Brain microvascular endothelial cell (primary cell): ENCODE data around the gene ALKBH5.

Experiments used
- DNase-seq: peaks from one replicate; pipeline ENCODE4 v3.0.0-alpha.2; 2020
- H3K27ac ChIP-seq: fragments of 250-450 bp; sonication (Bioruptor Pico); 2 replicates; pipeline ENCODE4 v1.5.1; 2020; ENCODE audit warnings: mild to moderate bottlenecking, moderate library complexity
- H3K27me3 ChIP-seq: fragments of 250-450 bp; sonication (Bioruptor Pico); replicated peaks from 2 replicates; pipeline ENCODE4 v1.5.1; 2020; ENCODE audit warnings: mild to moderate bottlenecking
- H3K36me3 ChIP-seq: fragments of 250-450 bp; sonication (Bioruptor Pico); replicated peaks from 2 replicates; pipeline ENCODE4 v1.5.1; 2020; ENCODE audit warnings: mild to moderate bottlenecking
- H3K4me3 ChIP-seq: 2 replicates; pipeline ENCODE4 v1.5.1; 2011; ENCODE audit warnings: low read depth, mild to moderate bottlenecking, control low read depth, low read length, moderate library complexity
- in situ Hi-C: cut with HindIII; loops from 2 replicates; pipeline ENCODE4 v1.10.0; 2017; ENCODE audit warnings: low sequenced_read_pairs, low pct_ligation_motif_present
- TF ChIP-seq, protein P1 (sequence below): IDR thresholded peaks from 2 replicates; pipeline ENCODE4 v1.5.1; 2011; ENCODE audit warnings: low read depth, mild to moderate bottlenecking, moderate library complexity, low read length, control low read depth, inconsistent platforms; ENCODE audit errors: missing control alignments

The ALKBH5 gene

DNA sequence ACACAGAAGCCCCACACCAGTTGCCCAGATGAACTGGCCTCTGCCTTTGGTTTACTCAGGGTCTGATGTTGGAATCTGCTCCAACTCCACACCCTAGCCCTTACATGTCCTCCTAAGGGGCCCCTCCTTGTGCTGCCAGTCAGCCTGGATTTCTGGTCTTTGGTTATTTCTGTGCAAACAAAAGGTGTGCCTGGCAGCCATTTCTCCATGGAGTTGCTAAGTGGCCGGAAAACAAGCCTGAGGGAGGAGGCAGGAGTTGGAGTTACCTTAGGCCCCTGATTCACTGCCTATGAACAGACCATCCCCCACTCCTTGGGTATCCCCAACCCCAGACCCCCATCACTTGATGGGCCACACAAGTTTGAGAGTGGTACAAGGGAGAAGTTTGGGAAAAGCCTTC, 4.4 kb upstream of the ALKBH5 start:
- DNase-seq = no peak
- TF ChIP-seq, protein P1, sequence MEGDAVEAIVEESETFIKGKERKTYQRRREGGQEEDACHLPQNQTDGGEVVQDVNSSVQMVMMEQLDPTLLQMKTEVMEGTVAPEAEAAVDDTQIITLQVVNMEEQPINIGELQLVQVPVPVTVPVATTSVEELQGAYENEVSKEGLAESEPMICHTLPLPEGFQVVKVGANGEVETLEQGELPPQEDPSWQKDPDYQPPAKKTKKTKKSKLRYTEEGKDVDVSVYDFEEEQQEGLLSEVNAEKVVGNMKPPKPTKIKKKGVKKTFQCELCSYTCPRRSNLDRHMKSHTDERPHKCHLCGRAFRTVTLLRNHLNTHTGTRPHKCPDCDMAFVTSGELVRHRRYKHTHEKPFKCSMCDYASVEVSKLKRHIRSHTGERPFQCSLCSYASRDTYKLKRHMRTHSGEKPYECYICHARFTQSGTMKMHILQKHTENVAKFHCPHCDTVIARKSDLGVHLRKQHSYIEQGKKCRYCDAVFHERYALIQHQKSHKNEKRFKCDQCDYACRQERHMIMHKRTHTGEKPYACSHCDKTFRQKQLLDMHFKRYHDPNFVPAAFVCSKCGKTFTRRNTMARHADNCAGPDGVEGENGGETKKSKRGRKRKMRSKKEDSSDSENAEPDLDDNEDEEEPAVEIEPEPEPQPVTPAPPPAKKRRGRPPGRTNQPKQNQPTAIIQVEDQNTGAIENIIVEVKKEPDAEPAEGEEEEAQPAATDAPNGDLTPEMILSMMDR = no peak
- Histone ChIP-seq H3K4me3 (no peak overlapping the region), H3K27ac (no peak overlapping the region), H3K27me3 (no peaks in the 10 kb centered on the region), H3K36me3 (no peaks in the 10 kb centered on the region)
- in situ Hi-C loops = no loop called here

DNA sequence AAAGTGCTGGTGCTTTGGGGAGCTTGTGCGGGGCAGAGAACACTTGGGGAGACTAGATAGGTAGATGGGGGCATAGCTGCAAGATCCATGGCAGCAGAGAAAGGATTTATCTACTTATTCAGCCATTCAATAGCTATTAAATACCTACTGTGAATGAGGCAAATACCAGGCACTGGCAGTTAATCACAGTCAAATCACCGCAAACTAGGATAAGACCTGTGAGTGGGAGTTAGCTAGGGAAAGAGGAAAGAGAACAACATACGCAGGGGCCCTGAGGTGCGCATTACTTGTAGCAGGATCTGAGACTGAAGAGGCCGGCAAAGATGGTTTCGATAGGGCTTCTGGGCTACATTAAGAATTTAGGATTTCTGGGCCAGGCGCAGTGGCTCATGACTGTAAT, 3.8 kb upstream of the ALKBH5 start:
- no peak overlapping the region for H3K4me3 ChIP-seq
- in situ Hi-C loops = no loop called here
- H3K27me3 ChIP-seq = no peaks in the 10 kb centered on the region
- no peak for DNase-seq
- H3K36me3 ChIP-seq = no peaks in the 10 kb centered on the region
- TF ChIP-seq, protein P1 = no peak
- no peak overlapping the region for H3K27ac ChIP-seq

DNA sequence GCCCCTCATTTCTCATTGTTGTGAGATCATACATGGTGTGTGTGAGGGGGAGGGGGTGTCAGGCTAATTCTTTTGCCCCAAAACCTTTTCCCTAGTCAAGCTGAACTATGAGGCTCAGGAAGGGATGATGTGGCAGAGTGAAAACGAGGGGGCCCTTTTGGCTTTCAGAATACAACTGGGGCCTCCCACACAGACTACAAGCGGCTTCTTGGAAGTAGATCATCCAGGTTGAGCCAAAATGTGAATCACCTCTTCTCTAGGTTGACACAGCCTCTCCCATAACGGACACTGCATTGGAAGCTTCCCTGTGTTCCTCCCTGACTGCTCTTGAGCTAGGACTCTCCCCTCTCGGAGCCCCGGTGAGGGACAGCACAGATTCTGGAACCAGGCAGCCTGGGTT, 2.3 kb upstream of the ALKBH5 start:
- Histone ChIP-seq H3K27me3 (no peaks in the 10 kb centered on the region), H3K4me3 (no peak overlapping the region), H3K27ac (no peak overlapping the region), H3K36me3 (no peaks in the 10 kb centered on the region)
- DNase-seq = no peak
- TF ChIP-seq, protein P1 = no peak
- in situ Hi-C loops = no loop called here

DNA sequence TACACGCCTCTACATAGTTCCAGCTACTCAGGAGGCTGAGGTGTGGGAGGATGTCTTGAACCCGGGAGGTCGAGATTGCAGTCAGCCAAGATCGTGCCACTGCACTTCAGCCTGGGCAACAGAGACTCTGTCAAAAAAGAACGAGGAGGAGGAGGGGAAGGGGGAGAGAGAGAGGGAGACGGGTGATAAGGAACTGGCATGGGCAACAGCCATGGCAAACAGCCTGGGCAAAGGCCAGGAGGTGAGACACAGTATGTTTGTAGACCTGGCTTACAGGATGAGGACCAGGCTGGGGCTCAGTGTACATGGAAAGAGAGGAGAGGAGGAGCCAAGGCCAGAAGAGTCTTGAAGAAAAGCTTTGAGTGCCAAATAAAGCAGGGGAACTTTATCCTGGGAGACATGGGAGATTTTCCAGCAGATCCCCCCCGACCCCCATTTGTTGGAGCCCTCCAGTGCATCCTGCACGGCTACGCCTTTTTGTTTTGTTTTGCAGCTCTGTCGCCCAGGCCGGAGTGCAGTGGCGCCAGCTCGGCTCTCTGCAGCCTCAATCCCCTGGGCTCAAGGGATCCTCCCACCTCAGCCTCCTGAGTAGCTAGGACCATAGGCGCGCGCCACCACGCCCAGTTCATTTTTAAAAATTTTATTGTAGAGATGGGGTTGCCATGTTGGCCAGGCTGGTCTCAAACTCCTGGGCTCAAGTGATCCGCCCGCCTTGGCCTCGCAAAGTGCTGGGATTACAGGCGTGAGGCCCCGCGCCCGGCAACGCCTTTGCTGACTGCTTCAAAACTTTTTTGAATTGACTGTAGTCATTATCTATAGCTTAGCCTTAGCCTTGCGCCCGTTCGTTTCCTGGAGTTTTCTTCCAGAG, 1.3 kb upstream of the ALKBH5 start:
- no peak for DNase-seq
- TF ChIP-seq, protein P1 = no peak
- no peaks in the 10 kb centered on the region for H3K36me3 ChIP-seq

DNA sequence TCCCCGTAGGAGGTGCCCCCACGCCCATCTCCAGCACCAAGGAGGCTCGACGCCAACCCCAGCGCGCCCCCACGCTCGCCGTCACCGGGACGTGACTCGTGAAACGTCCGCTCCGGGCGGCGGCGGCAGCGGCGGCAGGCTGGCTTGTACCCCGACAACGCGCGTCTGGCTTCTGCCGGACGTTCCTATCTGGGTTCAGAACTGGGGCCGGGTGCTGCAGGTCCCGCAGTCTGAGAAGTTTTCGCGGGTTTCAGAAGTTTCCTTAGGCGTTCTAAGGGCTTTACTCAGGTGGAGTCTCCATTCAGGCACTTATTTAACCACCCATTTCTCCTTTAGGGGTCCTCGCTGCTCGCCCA, 672 bp upstream of the ALKBH5 start:
- TF ChIP-seq, protein P1 = no peak
- in situ Hi-C loops = no loop called here
- no peaks in the 10 kb centered on the region for H3K36me3 ChIP-seq
- H3K27ac ChIP-seq = peak overlapping the region; percentile 98
- peak overlapping the region; percentile 87 for H3K4me3 ChIP-seq
- no peak for DNase-seq
- H3K27me3 ChIP-seq = no peaks in the 10 kb centered on the region

More for the DNA sequence above, 1.3 kb upstream of the ALKBH5 start:
- Histone ChIP-seq H3K4me3 (peak overlapping the region; percentile 87), H3K27me3 (no peaks in the 10 kb centered on the region), H3K27ac (peak overlapping the region; percentile 98)
- in situ Hi-C loops = no loop called here
